ENCODE data around the gene ZNF75A. TPM values are rescaled to one million over a fixed set of nuclear protein-coding genes. Genes with fewer than 3 reads are reported as not detected.
A peak's percentile ranks its signal among the peaks of the same experiment; 100 is the strongest.

Gene ZNF75A
- polyA plus RNA-seq, 4 donors = 39.4 to 57.7 (median 50.7) TPM

DNA sequence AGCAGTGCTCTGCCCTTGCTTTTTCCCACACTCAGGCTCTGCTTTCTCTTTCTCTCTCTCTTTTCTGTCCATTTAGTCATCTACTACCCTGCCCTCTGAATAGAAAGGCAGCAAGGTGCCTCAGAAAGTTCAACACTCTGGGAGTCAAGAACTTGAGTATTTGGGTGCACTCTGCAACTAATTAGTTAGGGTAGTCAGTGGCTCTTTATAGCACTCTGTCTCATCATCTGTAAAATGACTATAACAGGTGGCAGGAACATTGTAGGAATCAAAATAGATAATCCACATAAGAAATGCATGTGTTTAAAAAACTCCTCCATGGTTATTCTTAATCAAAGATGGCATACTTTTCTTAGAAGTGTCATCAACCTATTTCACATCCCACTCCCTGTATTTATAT, 57.6 kb downstream of the ZNF75A start:
- DNase-seq (ENCODE audit: low read depth in 4 of 4, low spot score in 3 of 4) = no peak

GRCh38 chr16:3363793-3364192, 58.5 kb downstream of the ZNF75A start:
- DNase-seq (ENCODE audit: low read depth in 4 of 4, low spot score in 3 of 4) = no peak

GRCh38 chr16:3364774-3365427, 59.6 kb downstream of the ZNF75A start:
- peak; percentile 48 to 79 (median 61) for DNase-seq (ENCODE audit: low read depth in 4 of 4, low spot score in 3 of 4)

Other genes with a start within 250 kb of the ZNF75A start
- gene IL32, start 239.9 kb upstream of the ZNF75A start, polyA plus RNA-seq (ENCODE audit: insufficient read length in 4 of 4) = 10 to 100 TPM; 35.1 to 45.5 (median 36.3) TPM
- under 1 TPM in 1 of 4 donors, not detected in 3; 0.20 TPM for gene ZSCAN10, start 206.2 kb upstream of the ZNF75A start, polyA plus RNA-seq (ENCODE audit: insufficient read length in 4 of 4)
- gene ZNF205, start 192.9 kb upstream of the ZNF75A start, polyA plus RNA-seq (ENCODE audit: insufficient read length in 4 of 4) = 10 to 100 TPM; 13.1 to 20.6 (median 15.4) TPM
- gene ZNF213, start 170.5 kb upstream of the ZNF75A start, polyA plus RNA-seq (ENCODE audit: insufficient read length in 4 of 4) = 10 to 100 TPM; 10.1 to 15.9 (median 11.6) TPM
- not detected for gene OR1F1, start 117.3 kb upstream of the ZNF75A start, polyA plus RNA-seq (ENCODE audit: insufficient read length in 4 of 4)
- 10 to 100 TPM; 12.0 to 14.9 (median 13.5) TPM for gene ZNF200, start 70.3 kb upstream of the ZNF75A start, polyA plus RNA-seq (ENCODE audit: insufficient read length in 4 of 4)
- under 1 TPM; 0.22 to 0.47 (median 0.29) TPM for gene MEFV, start 48.9 kb upstream of the ZNF75A start, polyA plus RNA-seq (ENCODE audit: insufficient read length in 4 of 4)
- gene ZNF263, start 22.0 kb upstream of the ZNF75A start, polyA plus RNA-seq (ENCODE audit: insufficient read length in 4 of 4) = 10 to 100 TPM; 44.0 to 53.6 (median 46.0) TPM
- gene TIGD7, start 67 bp upstream of the ZNF75A start, polyA plus RNA-seq (ENCODE audit: insufficient read length in 4 of 4) = 10 to 100 TPM; 12.6 to 16.4 (median 13.4) TPM
- gene OR2C1, start 50.4 kb downstream of the ZNF75A start, polyA plus RNA-seq (ENCODE audit: insufficient read length in 4 of 4) = 1 to 10 TPM in 1 of 4 donors, under 1 TPM in 3; 0.31 to 1.0 (median 0.62) TPM
- gene ZSCAN32, start 95.5 kb downstream of the ZNF75A start, polyA plus RNA-seq (ENCODE audit: insufficient read length in 4 of 4) = 10 to 100 TPM; 15.2 to 19.0 (median 17.6) TPM
- gene ZNF174, start 95.7 kb downstream of the ZNF75A start, polyA plus RNA-seq (ENCODE audit: insufficient read length in 4 of 4) = 10 to 100 TPM; 12.1 to 17.2 (median 15.7) TPM
- 1 to 10 TPM; 3.4 to 4.2 (median 3.9) TPM for gene ZNF597, start 138.0 kb downstream of the ZNF75A start, polyA plus RNA-seq (ENCODE audit: insufficient read length in 4 of 4)
- gene NAA60, start 138.2 kb downstream of the ZNF75A start, polyA plus RNA-seq (ENCODE audit: insufficient read length in 4 of 4) = 10 to 100 TPM; 48.3 to 83.9 (median 69.6) TPM
- gene C16orf90, start 190.0 kb downstream of the ZNF75A start, polyA plus RNA-seq (ENCODE audit: insufficient read length in 4 of 4) = not detected
- 10 to 100 TPM; 47.0 to 65.6 (median 57.6) TPM for gene CLUAP1, start 195.5 kb downstream of the ZNF75A start, polyA plus RNA-seq (ENCODE audit: insufficient read length in 4 of 4)